Measurements from ENCODE around the gene LRRN1. TPM values are rescaled to one million over a fixed set of nuclear protein-coding genes. Genes with fewer than 3 reads are reported as not detected.

The LRRN1 gene
- total and polyA plus RNA-seq, 2 of the 4 experiments (the other 2 are of a cell fraction) = 0.18 to 0.41 TPM

DNA sequence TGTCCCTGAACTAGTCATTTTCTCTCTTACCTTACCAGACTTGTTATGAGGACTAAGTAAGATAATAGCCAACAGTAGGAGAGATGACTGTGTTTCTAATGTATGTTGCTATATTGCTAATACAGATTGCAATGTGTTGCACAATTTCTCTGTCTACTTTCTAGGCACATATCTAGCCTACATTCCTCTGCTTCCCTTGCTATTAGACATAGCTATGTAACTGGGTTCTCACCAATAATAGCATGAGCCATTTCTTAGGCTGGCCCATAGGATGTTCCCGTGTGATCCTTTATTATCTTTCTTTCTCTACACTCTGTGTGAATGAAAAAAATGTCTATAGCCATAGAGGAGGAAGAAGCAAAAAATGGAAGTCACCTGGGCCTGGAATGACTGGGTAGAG is 6.8 kb upstream of the LRRN1 start:
- no peaks in the 10 kb centered on the region for H3K36me3 ChIP-seq (ENCODE audit: control insufficient read depth, insufficient read depth, low read length)
- no peak overlapping the region for H4K91ac ChIP-seq (ENCODE audit: insufficient read depth, low read depth, low read length)
- H3K4me2 ChIP-seq (ENCODE audit: low read depth, low read length) = no peak overlapping the region
- H2AFZ ChIP-seq (replicated peaks; ENCODE audit: low read length, poor library complexity) = no peak overlapping the region
- dilution Hi-C loops (cut with HindIII; ENCODE audit: low sequenced_read_pairs, unreplicated experiment) = no loop called here
- H2BK5ac ChIP-seq (ENCODE audit: low read depth, low read length, poor library complexity, severe bottlenecking) = no peak overlapping the region
- H3K27me3 ChIP-seq (ENCODE audit: control insufficient read depth, insufficient read depth, low read length) = no peaks in the 10 kb centered on the region
- TF ChIP-seq NFE2L2 (IDR thresholded peaks at IDR 0.05; ENCODE audit: low read depth, low read length) (no peak), RCOR1 (IDR thresholded peaks at IDR 0.05; ENCODE audit: insufficient replicate concordance, low read length) (no peak), RAD21 (IDR thresholded peaks at IDR 0.05; ENCODE audit: low read length) (no peak), SMC3 (IDR thresholded peaks at IDR 0.05; ENCODE audit: low read depth, low read length) (no peak), MXI1 (IDR thresholded peaks at IDR 0.05; ENCODE audit: borderline replicate concordance, low read depth, low read length) (no peak), CEBPB (IDR thresholded peaks at IDR 0.05; ENCODE audit: low read depth, low read length) (no peak), CHD1 (IDR thresholded peaks at IDR 0.05; ENCODE audit: low read depth, low read length) (no peak), POLR2A (IDR thresholded peaks at IDR 0.05; ENCODE audit: low read depth, low read length) (no peak), FOS (IDR thresholded peaks at IDR 0.05; ENCODE audit: low read depth, low read length) (no peak), RFX5 (IDR thresholded peaks at IDR 0.05; ENCODE audit: low read depth, low read length) (no peak)
- TF ChIP-seq, protein P1, sequence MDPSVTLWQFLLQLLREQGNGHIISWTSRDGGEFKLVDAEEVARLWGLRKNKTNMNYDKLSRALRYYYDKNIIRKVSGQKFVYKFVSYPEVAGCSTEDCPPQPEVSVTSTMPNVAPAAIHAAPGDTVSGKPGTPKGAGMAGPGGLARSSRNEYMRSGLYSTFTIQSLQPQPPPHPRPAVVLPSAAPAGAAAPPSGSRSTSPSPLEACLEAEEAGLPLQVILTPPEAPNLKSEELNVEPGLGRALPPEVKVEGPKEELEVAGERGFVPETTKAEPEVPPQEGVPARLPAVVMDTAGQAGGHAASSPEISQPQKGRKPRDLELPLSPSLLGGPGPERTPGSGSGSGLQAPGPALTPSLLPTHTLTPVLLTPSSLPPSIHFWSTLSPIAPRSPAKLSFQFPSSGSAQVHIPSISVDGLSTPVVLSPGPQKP (IDR thresholded peaks at IDR 0.05; ENCODE audit: borderline replicate concordance, low read depth, low read length) = no peak
- WGBS, 2 experiments (ENCODE audit: extremely low coverage in 2 of 2, insufficient read length in 1 of 2) = no CpG with 5 or more reads among the region's 1 CpG
- intact Hi-C loops (cut with micrococcal nuclease) = no loop called here
- DNase-seq (no peak), ATAC-seq (ENCODE audit: low read depth) (no peak)
- H3K56ac ChIP-seq (ENCODE audit: extremely low read depth, insufficient read depth, low read length) = no peak overlapping the region
- no peak overlapping the region for H3K9ac ChIP-seq (ENCODE audit: low read depth, low read length)
- no peak overlapping the region for H3K18ac ChIP-seq (ENCODE audit: low read depth, low read length)
- H3K9me3 ChIP-seq (ENCODE audit: control insufficient read depth, insufficient read depth, low read length) = peaks cover 7% of the 10 kb centered on the region
- H3K4me3 ChIP-seq (ENCODE audit: insufficient read depth, low read depth, low read length) = no peak overlapping the region
- H3K4me1 ChIP-seq (ENCODE audit: control insufficient read depth, insufficient read depth, low read length) = no peaks in the 10 kb centered on the region
- H2BK20ac ChIP-seq (ENCODE audit: low read depth, low read length) = no peak overlapping the region
- no TSS peak for BruUV-seq (replicated peaks)
- in situ Hi-C loops (cut with MboI; ENCODE audit: low sequenced_read_pairs) = no loop called here
- H4K8ac ChIP-seq (ENCODE audit: low read depth in 2 of 2, low read length in 2 of 2) = no peak overlapping the region
- no peaks in the 10 kb centered on the region for H4K20me1 ChIP-seq (ENCODE audit: insufficient read depth, low read length)
- H3K23ac ChIP-seq (ENCODE audit: low read depth, low read length) = no peak overlapping the region
- H3K9me1 ChIP-seq (ENCODE audit: insufficient read depth, low read length) = no peaks in the 10 kb centered on the region
- H3K27ac ChIP-seq (ENCODE audit: insufficient read depth, low read length) = no peak overlapping the region
- H3K4ac ChIP-seq (ENCODE audit: low read depth, low read length) = no peak overlapping the region
- no peak overlapping the region for H2BK120ac ChIP-seq (ENCODE audit: low read depth, low read length)
- POLR2A ChIA-PET (ENCODE audit: unreplicated experiment) = no interaction called here
- CTCF ChIA-PET = no interaction called here
- no peaks in the 10 kb centered on the region for H3K79me1 ChIP-seq (ENCODE audit: low read depth in 1 of 2, low read length in 2 of 2)
- H3K14ac ChIP-seq (replicated peaks; ENCODE audit: low read depth, low read length) = no peak overlapping the region
- no peak overlapping the region for H2BK15ac ChIP-seq (ENCODE audit: low read depth, low read length)
- no peak overlapping the region for H4K5ac ChIP-seq (ENCODE audit: low read depth, low read length)
- H2AK5ac ChIP-seq (ENCODE audit: low read depth, low read length) = no peak overlapping the region
- H2AK9ac ChIP-seq (replicated peaks; ENCODE audit: low read depth, low read length, poor library complexity) = no peak overlapping the region

Measured in IMR-90 (cell line).